HepG2 (cell line): ENCODE data around the gene PIP5K1C.

ENCODE experiments used
- ELF1 ChIP-seq: sonication (generic); formaldehyde crosslinking; IDR thresholded peaks from 2 replicates; pipeline ENCODE4 v1.4.0; 2020; ENCODE audit warnings: missing genetic modification reagents
- RBM39 ChIP-seq: fragments of 200-400 bp; formaldehyde crosslinking; IDR thresholded peaks from one replicate; pipeline ENCODE4 v1.6.1; 2018; ENCODE audit warnings: antibody characterized with exemption, mild to moderate bottlenecking, low read depth, low read length; ENCODE audit not compliant: poor library complexity, severe bottlenecking
- TAF1 ChIP-seq: sonication (generic); formaldehyde crosslinking; IDR thresholded peaks from 2 replicates; pipeline ENCODE4 v1.4.0; 2020; ENCODE audit warnings: missing genetic modification reagents
- TF ChIP-seq, protein P1 (sequence below): sonication (generic); formaldehyde crosslinking; IDR thresholded peaks from 2 replicates; pipeline ENCODE4 v1.5.0; 2020; ENCODE audit warnings: mild to moderate bottlenecking, missing genetic modification reagents, moderate library complexity
- TF ChIP-seq, protein P2 (sequence below): sonication (generic); formaldehyde crosslinking; IDR thresholded peaks from 2 replicates; pipeline ENCODE4 v1.5.1; 2020; ENCODE audit warnings: missing genetic modification reagents, mild to moderate bottlenecking, borderline replicate concordance

- TF ChIP-seq, protein P1, sequence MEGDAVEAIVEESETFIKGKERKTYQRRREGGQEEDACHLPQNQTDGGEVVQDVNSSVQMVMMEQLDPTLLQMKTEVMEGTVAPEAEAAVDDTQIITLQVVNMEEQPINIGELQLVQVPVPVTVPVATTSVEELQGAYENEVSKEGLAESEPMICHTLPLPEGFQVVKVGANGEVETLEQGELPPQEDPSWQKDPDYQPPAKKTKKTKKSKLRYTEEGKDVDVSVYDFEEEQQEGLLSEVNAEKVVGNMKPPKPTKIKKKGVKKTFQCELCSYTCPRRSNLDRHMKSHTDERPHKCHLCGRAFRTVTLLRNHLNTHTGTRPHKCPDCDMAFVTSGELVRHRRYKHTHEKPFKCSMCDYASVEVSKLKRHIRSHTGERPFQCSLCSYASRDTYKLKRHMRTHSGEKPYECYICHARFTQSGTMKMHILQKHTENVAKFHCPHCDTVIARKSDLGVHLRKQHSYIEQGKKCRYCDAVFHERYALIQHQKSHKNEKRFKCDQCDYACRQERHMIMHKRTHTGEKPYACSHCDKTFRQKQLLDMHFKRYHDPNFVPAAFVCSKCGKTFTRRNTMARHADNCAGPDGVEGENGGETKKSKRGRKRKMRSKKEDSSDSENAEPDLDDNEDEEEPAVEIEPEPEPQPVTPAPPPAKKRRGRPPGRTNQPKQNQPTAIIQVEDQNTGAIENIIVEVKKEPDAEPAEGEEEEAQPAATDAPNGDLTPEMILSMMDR (CRISPR knock-in tag) = no peak
- TF ChIP-seq ELF1 (CRISPR knock-in tag) = no peak
- TF ChIP-seq, protein P2, sequence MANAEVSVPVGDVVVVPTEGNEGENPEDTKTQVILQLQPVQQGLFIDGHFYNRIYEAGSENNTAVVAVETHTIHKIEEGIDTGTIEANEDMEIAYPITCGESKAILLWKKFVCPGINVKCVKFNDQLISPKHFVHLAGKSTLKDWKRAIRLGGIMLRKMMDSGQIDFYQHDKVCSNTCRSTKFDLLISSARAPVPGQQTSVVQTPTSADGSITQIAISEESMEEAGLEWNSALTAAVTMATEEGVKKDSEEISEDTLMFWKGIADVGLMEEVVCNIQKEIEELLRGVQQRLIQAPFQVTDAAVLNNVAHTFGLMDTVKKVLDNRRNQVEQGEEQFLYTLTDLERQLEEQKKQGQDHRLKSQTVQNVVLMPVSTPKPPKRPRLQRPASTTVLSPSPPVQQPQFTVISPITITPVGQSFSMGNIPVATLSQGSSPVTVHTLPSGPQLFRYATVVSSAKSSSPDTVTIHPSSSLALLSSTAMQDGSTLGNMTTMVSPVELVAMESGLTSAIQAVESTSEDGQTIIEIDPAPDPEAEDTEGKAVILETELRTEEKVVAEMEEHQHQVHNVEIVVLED = no peak
- no peak for TF ChIP-seq TAF1 (CRISPR knock-in tag)
- no peak for TF ChIP-seq RBM39
Measured at GRCh38 chr19:3687393-3687773, 12.9 kb downstream of the PIP5K1C start.
